HEK293T (cell line): Measurements from ENCODE around the gene TENM3.

Experiments
- CTCF ChIA-PET: fragments of 350-600 bp; formaldehyde crosslinking; extraction: SDS; loops from one replicate; lab custom pipeline; 2021; ENCODE audit warnings: antibody characterized with exemption, inconsistent platforms; lab: Yijun Ruan, JAX
- POLR2A ChIA-PET: fragments of 350-600 bp; formaldehyde crosslinking; extraction: SDS; loops from one replicate; lab custom pipeline; 2020; ENCODE audit warnings: antibody characterized with exemption, inconsistent platforms; lab: Yijun Ruan, JAX
- DNase-seq: peaks from one replicate; pipeline ENCODE4 v3.0.0; 2012; ENCODE audit warnings: mixed read lengths; ENCODE audit errors: extremely low spot score
- ARNT ChIP-seq: fragments of 450-650 bp; IDR thresholded peaks from 2 replicates; pipeline ENCODE4 v1.6.1; 2017; ENCODE audit warnings: mild to moderate bottlenecking
- BHLHE40 ChIP-seq: fragments of 450-650 bp; IDR thresholded peaks from 2 replicates; pipeline ENCODE4 v1.6.1; 2016; ENCODE audit warnings: mild to moderate bottlenecking, moderate library complexity, borderline replicate concordance
- CTBP1 ChIP-seq: fragments of 450-650 bp; IDR thresholded peaks from 2 replicates; pipeline ENCODE4 v1.6.1; 2016; ENCODE audit warnings: borderline replicate concordance
- ELF4 ChIP-seq: fragments of 450-650 bp; IDR thresholded peaks from 2 replicates; pipeline ENCODE4 v1.6.1; 2017; ENCODE audit warnings: antibody characterized with exemption
- FOXA1 ChIP-seq: fragments of 450-650 bp; IDR thresholded peaks from 2 replicates; pipeline ENCODE4 v1.6.1; 2016; ENCODE audit warnings: mild to moderate bottlenecking
- FOXK2 ChIP-seq: fragments of 450-650 bp; IDR thresholded peaks from 2 replicates; pipeline ENCODE4 v1.6.1; 2016; ENCODE audit warnings: mild to moderate bottlenecking
- FOXM1 ChIP-seq: fragments of 450-650 bp; IDR thresholded peaks from 2 replicates; pipeline ENCODE4 v1.6.1; 2017; ENCODE audit warnings: mild to moderate bottlenecking, borderline replicate concordance
- HDGF ChIP-seq: fragments of 450-650 bp; IDR thresholded peaks from 2 replicates; pipeline ENCODE4 v1.6.1; 2017; ENCODE audit warnings: antibody characterized with exemption, borderline replicate concordance
- L3MBTL2 ChIP-seq: fragments of 450-650 bp; conservative IDR thresholded peaks from 2 replicates; pipeline ENCODE4 v1.6.1; 2016; ENCODE audit warnings: mild to moderate bottlenecking
- LEF1 ChIP-seq: fragments of 450-650 bp; IDR thresholded peaks from 2 replicates; pipeline ENCODE4 v1.6.1; 2017; ENCODE audit warnings: mild to moderate bottlenecking, borderline replicate concordance
- NFRKB ChIP-seq: fragments of 450-650 bp; IDR thresholded peaks from 2 replicates; pipeline ENCODE4 v1.6.1; 2016; ENCODE audit warnings: mild to moderate bottlenecking, moderate library complexity
- SP1 ChIP-seq: fragments of 450-650 bp; IDR thresholded peaks from 2 replicates; pipeline ENCODE4 v1.6.1; 2017
- SUZ12 ChIP-seq: fragments of 450-650 bp; IDR thresholded peaks from 2 replicates; pipeline ENCODE4 v1.6.1; 2016; ENCODE audit warnings: mild to moderate bottlenecking
- TARDBP ChIP-seq: fragments of 450-650 bp; IDR thresholded peaks from 2 replicates; pipeline ENCODE4 v1.6.1; 2016
- ZNF384 ChIP-seq: fragments of 450-650 bp; IDR thresholded peaks from 2 replicates; pipeline ENCODE4 v1.6.1; 2016
- TF ChIP-seq, protein P1 (sequence below): fragments of 450-650 bp; IDR thresholded peaks from 2 replicates; pipeline ENCODE4 v1.6.1; 2016

Gene TENM3

DNA sequence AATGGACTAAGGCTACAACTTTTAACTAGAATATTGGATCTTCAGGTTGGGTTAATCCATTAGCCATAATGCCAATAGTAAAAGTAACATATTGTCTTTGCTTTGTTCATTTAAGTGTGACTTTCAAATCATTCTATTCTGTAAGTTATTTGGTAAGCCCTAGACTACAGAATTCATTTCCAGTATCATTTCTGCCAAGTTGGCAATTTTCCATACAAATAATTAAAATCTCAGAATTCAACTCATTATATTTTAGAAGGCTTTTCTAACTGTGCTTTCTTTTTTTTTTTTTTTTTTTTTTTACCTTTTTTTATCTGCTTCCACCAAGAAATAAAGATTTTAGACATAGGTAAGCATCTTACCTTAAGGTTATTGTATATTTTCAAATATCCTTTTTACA, 500.6 kb downstream of the TENM3 start:
- TF ChIP-seq ARNT, result no peak
- no peak for TF ChIP-seq ELF4
- CTCF ChIA-PET, result no interaction called here
- no peak for DNase-seq
- POLR2A ChIA-PET, result no interaction called here

DNA sequence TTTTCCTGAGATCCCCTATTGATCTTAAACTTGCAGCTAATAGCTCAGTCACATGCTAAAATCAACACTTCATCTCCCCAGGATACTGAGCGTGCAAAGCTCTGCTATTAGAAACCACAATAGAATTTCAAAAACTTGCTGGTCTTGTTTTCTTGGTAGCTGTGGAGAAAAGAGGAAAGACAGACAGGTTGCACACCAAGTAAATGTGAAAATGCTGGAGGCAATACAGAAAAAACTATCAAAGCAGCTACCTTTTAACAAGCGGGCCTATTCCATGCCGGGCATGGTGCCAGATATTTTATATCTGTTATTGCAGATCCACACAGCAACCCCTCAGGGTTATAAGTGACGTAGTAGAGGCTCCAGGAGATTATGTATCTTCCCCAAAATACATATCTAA, 502.0 kb downstream of the TENM3 start:
- ChIA-PET POLR2A (no interaction called here), CTCF (no interaction called here)
- DNase-seq, result no peak
- TF ChIP-seq, protein P1, sequence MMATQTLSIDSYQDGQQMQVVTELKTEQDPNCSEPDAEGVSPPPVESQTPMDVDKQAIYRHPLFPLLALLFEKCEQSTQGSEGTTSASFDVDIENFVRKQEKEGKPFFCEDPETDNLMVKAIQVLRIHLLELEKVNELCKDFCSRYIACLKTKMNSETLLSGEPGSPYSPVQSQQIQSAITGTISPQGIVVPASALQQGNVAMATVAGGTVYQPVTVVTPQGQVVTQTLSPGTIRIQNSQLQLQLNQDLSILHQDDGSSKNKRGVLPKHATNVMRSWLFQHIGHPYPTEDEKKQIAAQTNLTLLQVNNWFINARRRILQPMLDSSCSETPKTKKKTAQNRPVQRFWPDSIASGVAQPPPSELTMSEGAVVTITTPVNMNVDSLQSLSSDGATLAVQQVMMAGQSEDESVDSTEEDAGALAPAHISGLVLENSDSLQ, result no peak
- TF ChIP-seq ARNT (no peak), CTBP1 (no peak), ZNF384 (no peak), TARDBP (no peak), BHLHE40 (no peak), FOXK2 (no peak), FOXA1 (no peak), HDGF (no peak), LEF1 (no peak), ELF4 (no peak), SUZ12 (no peak), NFRKB (no peak)

DNA sequence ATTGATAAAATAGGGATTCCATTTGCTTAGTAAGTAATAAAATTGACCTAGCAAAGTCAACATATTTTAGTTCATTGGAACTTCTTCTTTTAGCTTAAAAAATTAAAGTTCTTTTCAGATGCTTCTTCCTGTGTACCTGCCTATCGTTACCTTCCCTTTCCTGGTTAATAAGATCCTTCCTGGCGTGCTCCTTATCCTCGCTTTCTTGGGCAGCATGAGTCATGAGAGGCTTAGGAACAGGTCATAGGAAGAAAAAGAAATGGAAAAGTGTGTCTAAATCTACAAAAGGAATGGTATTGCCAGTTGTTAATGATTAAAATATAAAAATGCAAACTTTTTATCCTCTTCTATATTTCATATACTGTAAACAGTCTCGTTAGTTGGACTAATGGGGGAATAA, 503.7 kb downstream of the TENM3 start:
- ChIA-PET POLR2A (no interaction called here), CTCF (interaction anchor here (0.6 to 1.0 kb wide), 2 partner anchors 12 to 244 kb away, joined by 4 read pairs; no protein-coding TSS in a partner anchor)

DNA sequence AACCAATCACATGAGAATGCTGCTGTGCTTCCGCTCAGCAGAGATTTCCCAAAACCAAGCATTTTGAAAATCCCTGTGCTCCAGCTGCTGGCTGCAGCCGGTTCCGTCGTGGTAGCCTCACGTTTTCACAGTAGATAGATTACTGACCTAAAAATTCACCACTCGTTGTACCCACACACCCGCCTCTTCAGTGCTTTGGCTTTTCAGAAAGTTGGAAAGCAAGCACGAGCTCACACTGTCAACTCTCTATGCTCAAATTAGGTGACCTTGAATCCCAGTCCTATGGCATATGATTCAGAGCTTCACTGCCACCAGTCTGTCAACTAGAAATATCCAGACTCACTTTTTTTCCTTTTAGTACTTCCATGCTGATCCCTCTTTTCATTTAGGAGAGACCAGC, 505.1 kb downstream of the TENM3 start:
- POLR2A ChIA-PET, result no interaction called here
- CTCF ChIA-PET, result interaction anchor here (0.7 kb wide), 1 partner anchor 9 kb away, joined by 3 read pairs; no protein-coding TSS in a partner anchor
- DNase-seq, result no peak
- TF ChIP-seq NFRKB (no peak), FOXK2 (no peak), FOXA1 (no peak), ELF4 (no peak), LEF1 (no peak), FOXM1 (no peak), L3MBTL2 (no peak), ARNT (no peak), ZNF384 (no peak), CTBP1 (no peak), BHLHE40 (no peak), TARDBP (no peak), SP1 (no peak), SUZ12 (no peak), HDGF (no peak)
- TF ChIP-seq, protein P1, result no peak

More for the DNA sequence above, 503.7 kb downstream of the TENM3 start:
- no peak for TF ChIP-seq SUZ12
- no peak for TF ChIP-seq CTBP1
- TF ChIP-seq FOXA1, result no peak
- TF ChIP-seq ELF4, result no peak
- TF ChIP-seq FOXM1, result no peak
- TF ChIP-seq TARDBP, result no peak
- no peak for TF ChIP-seq ARNT
- no peak for TF ChIP-seq FOXK2
- no peak for TF ChIP-seq BHLHE40
- TF ChIP-seq, protein P1, result no peak
- no peak for TF ChIP-seq L3MBTL2
- TF ChIP-seq SP1, result no peak
- TF ChIP-seq LEF1, result no peak
- no peak for TF ChIP-seq HDGF
- DNase-seq, result no peak

DNA sequence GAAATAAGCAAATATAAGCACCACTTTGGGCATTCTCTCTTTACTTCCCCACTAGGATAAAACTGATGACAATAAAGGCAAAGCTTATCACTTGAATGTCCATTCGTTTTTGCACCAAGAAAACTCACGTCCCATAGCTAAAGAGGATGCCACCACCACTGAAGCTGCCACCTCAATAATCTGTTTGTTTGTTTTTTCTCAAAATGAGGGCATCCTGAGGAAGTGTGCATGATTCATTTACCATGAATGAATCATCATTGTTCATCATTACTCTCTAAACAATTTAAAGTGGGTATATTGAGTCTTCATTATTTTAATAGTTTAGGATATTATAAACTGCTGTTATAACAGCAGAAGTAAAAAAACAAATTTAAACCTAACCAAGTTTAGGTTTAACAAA, 505.7 kb downstream of the TENM3 start:
- no peak for DNase-seq
- POLR2A ChIA-PET, result no interaction called here
- CTCF ChIA-PET, result interaction anchor here (0.6 to 0.7 kb wide), 2 partner anchors 9 to 525 kb away, joined by 3 to 6 read pairs; no protein-coding TSS in a partner anchor

DNA sequence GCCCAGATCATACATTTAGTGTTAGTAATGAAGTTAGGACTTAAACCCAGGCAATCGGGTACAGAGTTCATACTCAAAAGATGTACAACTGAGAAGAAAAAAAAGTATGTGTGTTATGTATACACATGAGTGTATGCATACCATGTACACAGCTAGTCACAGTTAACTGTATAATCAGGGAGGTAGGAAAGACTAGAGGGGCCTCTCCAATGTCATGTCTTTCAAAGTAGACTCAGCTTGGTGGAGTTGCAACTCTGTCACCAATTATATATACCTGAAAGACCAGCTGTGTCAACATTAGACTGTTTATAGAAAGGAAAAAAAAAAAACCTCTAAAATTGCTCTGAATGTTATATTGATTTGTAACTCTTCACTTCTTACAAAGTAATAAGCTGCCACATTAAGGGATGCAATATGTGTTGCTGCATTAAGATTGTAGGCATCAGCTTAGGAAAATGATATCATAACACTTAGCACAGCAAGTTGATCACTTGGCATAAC, 506.5 kb downstream of the TENM3 start:
- TF ChIP-seq BHLHE40 (no peak), ELF4 (no peak)
- CTCF ChIA-PET, result interaction anchor here (0.6 to 1.4 kb wide), 2 partner anchors 27 to 525 kb away, joined by 3 to 6 read pairs; no protein-coding TSS in a partner anchor
- POLR2A ChIA-PET, result interaction anchor here (0.8 kb wide), 1 partner anchor 14 kb away, joined by 3 read pairs; no protein-coding TSS in a partner anchor
- no peak for DNase-seq

More for the DNA sequence above, 505.7 kb downstream of the TENM3 start:
- TF ChIP-seq FOXM1, result no peak
- no peak for TF ChIP-seq HDGF
- TF ChIP-seq ELF4, result no peak
- TF ChIP-seq, protein P1, result no peak
- no peak for TF ChIP-seq LEF1
- no peak for TF ChIP-seq SUZ12
- no peak for TF ChIP-seq SP1
- no peak for TF ChIP-seq NFRKB
